NOMO-1 treated with dmso at 0.1 percent for 144 hours (cell line): ENCODE measurements around the gene FNDC10.
"Not testable (repeated sequence)": the region's sequence is repeated elsewhere in the genome, so short reads cannot be mapped to it uniquely, and the experiment has no call there.

Experiments
- DNase-seq: peaks from one replicate; lab custom pipeline; 2025; ENCODE audit not compliant: unreplicated experiment; lab: John Stamatoyannopoulos, UW

The FNDC10 gene

DNA sequence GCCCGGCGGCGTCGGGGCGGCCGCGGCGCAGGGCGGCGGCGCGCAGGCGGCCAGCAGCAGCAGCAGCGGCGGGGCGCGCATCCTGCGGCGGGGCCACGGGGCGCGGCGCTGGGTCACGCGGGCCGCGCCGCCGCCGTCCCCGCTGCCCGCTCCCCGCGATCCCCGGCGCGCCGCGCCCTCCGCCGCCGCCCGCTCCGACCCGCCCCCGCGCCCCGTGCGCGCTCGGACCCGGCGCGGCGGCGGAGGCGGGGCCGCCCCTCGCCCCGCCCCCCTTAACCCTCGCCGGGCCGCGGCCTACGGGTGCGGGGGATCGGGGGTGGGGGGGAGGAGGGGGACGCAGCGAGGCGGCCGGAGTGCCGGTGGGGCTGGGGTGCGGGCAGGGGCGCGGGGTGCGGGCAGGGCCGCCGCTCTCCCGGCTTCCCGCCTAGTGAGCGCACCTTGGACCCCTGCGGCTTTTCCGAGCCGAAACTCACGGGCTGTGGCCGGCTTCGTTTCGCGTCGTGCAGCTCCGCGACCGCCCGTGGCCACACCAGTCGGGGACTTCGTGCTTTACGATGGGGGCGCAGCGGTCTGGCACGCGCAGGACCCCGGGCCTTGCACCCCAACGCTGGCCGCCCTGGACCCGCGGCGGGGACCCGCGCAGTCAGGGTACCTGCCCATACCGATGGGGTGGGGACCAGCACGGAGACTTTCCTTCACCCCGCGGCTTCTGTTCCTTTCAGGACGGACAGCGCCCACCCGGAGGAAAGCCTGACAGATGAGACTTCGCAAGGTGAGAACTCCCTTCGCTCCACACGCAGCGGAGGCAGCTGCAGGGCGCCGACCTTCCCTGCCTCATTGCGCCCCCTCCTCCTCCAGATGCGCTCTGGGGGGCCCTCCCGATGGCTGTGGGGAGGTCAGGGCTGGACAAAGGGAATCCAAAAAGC is at the start of gene FNDC10:
FNDC10 (minus strand) TSS at position 201 of the 926 bp plus-strand sequence; CDS start at position 81, 120 bp downstream.
- DNase-seq, result no peak

GRCh38 chr1:1648265-1648664 is 48.3 kb upstream of the FNDC10 start:
- not testable (repeated sequence) for DNase-seq

- DNase-seq, result not testable (repeated sequence)
Measured at GRCh38 chr1:1647567-1648241, 47.8 kb upstream of the FNDC10 start.

GRCh38 chr1:1646326-1646725 is 46.4 kb upstream of the FNDC10 start:
- DNase-seq, result not testable (repeated sequence)

- DNase-seq, result not testable (repeated sequence)
Measured at GRCh38 chr1:1640711-1641461, 41.0 kb upstream of the FNDC10 start.

DNA sequence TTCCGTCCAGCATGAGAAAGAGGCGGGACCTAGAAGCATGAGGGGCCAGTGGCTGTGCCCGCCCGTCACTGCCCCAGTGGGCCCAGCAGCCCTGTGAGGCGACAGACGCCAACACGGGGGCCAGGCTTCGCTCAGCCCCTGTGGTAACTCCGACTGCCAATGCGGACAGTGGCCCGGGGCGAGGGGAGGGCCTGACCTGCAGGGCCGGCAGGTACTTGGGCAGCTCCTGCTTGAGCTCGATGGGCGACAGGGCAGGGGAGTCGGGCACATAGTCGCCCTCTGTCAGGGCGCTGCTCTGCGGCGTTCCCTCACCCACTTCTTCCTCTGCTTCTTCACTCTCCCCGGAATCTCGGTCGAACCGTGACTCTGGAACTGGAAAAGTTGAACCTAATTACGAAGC is 40.1 kb upstream of the FNDC10 start:
- not testable (repeated sequence) for DNase-seq

DNA sequence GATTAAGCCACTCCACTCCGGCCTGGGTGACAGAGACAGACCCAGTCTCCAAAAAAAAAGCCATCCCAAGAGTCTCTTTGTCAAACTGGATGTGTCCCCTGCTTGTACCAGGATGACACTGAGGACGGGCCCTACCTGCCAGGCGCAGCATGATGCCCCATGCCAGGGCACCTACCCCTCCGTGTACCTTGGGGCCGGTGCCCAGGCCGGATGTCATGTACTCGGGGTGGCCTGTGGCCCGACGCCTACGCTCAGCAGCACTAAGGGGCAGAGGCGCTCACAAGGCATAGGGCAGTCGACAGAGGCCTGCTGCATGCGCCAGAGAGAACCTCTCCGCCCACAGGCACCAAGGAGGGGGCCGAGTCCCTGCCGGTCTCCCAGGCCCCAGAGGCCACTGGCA is 39.4 kb upstream of the FNDC10 start:
- not testable (repeated sequence) for DNase-seq

- DNase-seq, result not testable (repeated sequence)
Measured at GRCh38 chr1:1638528-1638927, 38.6 kb upstream of the FNDC10 start.

DNA sequence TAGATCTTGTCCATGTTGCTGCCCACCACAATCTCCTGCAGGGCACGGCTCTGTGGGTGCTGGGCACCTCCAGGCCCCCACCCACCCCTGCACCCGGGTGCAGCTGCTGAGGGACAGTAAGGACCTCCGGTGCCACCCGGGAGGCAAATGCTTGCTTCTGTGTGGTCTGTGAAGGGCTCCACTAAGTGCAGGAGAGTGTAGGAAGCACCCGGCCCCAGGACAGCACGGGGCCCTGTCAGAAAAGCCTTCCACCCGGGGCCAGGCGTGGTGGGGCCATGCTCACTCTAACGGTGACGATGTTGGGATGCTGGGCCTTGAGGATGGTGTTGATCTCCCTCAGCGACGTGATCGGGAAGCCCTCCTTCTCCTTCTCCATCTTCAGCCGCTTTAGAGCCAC is 37.5 kb upstream of the FNDC10 start:
- not testable (repeated sequence) for DNase-seq

- not testable (repeated sequence) for DNase-seq
Measured at GRCh38 chr1:1636621-1637478, 36.9 kb upstream of the FNDC10 start.

DNA sequence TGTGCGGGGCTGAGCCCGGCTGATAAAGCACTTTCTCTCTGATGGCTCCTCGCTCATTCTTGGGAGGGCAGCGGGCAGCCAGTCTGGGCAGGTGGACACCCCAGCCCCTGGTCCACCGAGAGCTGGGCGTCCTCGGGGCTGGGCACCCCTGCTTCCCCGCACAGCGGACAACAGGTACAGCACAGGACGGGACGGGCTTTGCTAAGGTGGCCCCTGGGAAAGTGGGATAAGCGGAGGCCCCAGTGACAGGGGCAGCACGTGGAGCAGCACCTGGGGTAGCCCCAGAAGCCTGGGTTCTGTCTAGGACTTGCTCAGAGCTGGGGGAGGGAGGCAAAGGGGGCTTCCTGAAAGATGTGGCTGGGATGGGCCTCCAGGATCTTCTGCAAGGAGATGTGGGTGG is 34.7 kb upstream of the FNDC10 start:
- not testable (repeated sequence) for DNase-seq

DNA sequence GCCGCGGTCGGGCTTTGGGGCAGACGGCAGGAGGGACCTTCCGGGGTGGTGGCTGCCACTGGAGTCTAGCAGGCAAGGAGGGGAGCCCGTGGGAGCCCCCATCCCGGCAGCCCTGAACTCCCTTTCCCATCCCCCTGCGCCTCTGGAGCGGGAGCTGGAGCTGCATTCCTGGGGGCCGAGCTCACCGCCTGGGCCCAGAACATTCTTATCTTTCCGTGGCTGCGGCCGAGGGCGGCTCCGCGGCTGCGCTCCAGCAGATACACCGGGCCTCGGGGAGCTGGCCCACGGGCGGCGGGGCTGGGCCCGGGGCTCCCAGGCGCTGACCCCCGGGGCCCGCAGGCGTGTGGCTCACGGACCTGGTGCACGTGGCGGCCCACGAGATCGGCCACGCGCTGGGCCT is 33.5 kb upstream of the FNDC10 start:
- not testable (repeated sequence) for DNase-seq

- no peak for DNase-seq
Measured at GRCh38 chr1:1631782-1632420, 32.0 kb upstream of the FNDC10 start, which contains the start of gene MMP23B. TSS of gene MMP23B (plus strand) at chr1:1632173. CDS start at chr1:1632219, 46 bp downstream.

DNA sequence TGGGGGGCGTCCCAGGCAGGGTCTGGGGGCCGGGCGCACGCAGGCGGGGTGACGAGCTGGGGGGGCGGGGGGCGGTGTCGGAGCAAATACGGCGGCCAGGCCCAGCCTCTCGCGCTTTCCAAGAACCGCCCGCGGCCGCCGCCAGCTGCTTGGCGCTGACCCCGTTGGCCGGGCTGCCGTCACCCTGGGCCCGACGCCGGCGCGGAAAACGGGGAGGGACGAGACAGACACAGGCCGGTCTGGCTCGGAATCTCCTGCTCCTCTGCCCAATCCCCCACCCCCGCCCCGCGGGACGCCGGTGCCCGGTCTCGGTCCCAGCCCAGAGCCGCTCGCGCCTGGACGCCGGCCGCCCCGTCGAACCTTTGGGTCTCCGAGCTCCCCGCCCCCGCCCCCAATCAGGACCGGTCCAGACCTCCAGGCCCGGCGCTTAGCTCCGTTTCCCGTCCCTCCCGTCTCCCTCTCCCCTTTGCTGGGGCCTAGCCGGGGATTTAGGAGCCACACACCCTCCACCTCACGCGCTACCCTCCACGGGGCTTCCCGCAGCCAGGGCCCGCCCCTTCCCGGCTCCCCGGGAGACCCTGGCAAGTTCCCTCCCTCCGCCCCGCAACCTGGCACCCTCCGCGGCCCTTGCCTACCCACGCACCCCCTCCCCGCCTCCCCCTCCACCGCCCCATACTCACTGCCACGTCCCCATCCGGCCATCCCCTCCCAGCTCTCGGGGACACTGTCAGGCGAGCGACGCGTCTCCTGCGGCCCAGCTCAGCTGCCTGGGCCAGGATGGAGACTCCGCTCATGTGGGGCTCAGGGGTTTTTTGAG is 31.2 kb upstream of the FNDC10 start:
- no peak for DNase-seq

- no peak for DNase-seq
Measured at GRCh38 chr1:1630191-1630964, 30.4 kb upstream of the FNDC10 start.

DNA sequence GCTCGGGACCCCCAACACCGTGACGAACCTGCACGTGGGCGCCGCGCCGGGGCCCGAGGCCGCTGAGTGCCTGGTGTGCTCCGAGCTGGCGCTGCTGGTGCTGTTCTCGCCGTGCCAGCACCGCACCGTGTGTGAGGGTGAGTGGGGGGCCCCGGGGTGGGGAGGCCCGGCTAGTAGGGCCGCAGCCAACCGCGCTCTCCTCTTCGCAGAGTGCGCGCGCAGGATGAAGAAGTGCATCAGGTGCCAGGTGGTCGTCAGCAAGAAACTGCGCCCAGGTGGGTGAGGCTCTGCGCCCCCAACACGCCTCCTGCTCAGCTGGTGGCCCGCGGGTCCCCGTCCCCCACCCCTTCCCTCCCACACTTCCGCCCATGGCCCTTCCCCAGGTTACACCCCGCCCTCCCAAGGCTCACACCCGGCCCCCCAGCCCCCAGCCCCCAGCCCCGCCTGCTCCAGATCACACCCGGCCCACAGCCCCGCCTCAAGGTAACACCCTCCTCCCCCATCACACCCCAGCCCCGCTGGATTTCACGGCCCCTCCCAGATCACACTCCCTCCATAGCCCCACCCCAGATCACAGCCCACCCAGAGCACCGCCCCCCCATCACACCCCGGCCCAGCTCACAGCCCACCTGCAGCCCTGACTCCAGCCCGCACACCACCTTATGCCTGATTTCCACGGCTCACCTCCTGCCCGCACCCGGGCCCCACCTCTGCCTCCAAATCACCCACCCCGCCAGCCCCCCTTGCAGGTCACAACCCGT is 29.7 kb upstream of the FNDC10 start:
- no peak for DNase-seq

- no peak for DNase-seq
Measured at GRCh38 chr1:1628754-1629429, 29.0 kb upstream of the FNDC10 start.
